Measurements from ENCODE around the gene DERL3.

The DERL3 gene

DNA sequence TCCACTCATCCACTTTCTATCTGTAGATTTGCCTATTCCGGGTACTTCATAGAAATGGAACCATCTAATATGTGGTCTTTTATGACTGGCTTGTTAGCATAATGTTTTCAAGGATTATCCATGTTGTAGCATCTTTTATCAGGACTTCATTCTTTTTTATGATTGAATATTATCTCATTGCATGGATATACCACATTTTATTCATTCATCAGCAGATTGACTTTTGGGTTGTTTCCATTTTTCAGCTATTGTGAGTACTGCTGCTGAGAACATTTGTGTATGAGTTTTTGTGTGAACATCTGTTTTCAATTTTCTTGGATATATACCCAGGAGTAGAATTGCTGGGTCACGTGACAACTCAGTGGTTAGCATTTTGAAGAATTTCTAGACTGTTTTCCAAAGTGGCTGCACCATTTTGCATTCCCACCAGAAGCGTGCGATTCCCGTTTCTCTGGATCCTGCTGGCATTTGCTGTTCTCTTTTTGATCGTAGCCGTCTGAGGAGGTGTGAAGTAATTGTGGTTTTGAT lies 8.9 kb downstream of the DERL3 start:
- DNase-seq, result no peak

GRCh38 chr22:23828800-23829680 lies 9.8 kb downstream of the DERL3 start:
- DNase-seq, result no peak

- DNase-seq, result no peak
These were observed 11.3 kb downstream of the DERL3 start for GRCh38 chr22:23827351-23827995.

DNA sequence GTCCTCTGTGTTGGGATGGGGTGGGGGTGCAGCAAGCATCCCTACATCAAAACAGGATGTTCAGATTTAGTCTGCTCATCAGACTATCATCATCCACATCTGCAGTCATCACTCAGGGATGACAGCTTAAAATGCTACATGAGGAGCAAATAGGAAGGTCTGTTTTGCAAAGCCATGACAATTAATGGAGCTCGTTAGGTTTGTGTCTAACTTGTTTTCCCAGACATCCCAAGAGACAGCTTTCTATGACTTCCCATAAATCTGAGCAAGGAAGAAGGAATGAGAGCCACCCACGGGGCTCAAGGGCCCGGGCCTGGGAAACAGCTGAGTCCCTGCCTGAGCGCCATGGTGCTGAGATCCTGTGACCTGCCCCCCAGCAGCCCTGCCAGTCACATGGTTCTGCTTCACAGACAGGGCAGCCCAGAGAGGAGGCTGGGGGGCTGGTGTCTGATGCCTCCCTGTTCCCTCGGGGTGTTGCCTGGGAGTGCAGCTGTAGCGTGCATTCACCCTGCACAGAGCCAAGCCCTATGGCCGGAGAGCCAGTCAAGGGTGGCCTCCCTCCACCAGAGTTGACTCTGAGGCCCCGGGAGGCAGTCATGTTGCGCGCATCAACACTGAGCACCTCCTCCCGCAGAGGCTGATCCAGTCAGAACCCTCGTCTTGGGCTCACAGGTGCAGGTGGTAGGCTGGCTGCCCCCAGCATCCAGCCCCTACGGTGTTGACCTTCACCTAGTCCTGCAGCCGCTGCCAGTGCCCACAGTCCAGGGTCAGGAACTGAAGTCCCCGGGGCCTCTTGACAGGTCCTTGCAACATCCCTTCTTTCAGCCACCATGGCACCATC lies 12.1 kb downstream of the DERL3 start:
- DNase-seq, result no peak

GRCh38 chr22:23825246-23825905 lies 13.4 kb downstream of the DERL3 start:
- no peak for DNase-seq

- no peak for DNase-seq
These were observed 14.1 kb downstream of the DERL3 start for GRCh38 chr22:23824476-23825245.

DNA sequence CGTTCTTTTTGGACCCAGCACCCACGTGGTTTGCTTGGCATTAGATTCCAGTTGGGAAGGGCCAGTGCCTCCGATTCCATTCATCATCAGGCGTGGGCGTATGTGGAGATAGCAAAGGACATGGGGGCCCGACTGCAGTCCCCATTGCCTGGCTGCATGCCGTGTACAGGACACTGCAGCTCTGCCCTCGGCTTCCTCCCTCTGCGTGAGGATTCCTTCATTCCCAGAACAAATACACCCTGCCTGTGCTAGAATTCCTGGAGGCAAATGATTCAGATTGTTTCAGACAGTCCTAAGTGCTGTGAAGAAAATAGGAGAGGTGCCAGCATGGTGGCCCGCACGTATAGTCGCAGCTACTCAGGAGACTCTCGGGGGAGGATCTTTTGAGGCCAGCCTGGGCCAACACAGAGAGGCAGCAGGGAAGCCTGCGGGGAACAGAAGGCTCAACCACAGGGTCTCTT lies 15.4 kb downstream of the DERL3 start:
- no peak for DNase-seq

GRCh38 chr22:23822101-23822671 lies 16.6 kb downstream of the DERL3 start:
- no peak for DNase-seq

- DNase-seq, result no peak
These were observed 18.0 kb downstream of the DERL3 start for GRCh38 chr22:23820748-23821211.

- DNase-seq, result no peak
These were observed 20.3 kb downstream of the DERL3 start for GRCh38 chr22:23818541-23818940.

DNA sequence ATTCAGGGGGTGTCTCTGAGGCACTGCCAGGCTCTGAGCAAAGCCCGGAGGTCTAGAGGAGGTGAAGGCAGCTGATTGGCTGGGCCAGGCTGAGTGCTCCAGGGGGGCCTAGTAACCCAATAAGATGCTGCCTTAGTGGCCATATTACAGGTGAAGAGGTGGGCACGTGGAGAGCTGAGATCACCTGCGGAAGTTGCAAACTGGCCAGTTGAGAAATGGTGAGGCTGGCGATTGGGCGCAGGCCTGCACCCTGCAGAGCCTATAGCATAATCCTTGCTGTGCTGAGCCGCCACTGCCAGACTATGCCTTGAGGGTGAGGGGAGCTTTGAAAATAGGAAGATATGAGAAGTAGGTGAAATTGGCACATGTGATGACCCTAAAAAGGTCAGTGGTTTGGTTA lies 21.7 kb downstream of the DERL3 start:
- DNase-seq, result no peak

DNA sequence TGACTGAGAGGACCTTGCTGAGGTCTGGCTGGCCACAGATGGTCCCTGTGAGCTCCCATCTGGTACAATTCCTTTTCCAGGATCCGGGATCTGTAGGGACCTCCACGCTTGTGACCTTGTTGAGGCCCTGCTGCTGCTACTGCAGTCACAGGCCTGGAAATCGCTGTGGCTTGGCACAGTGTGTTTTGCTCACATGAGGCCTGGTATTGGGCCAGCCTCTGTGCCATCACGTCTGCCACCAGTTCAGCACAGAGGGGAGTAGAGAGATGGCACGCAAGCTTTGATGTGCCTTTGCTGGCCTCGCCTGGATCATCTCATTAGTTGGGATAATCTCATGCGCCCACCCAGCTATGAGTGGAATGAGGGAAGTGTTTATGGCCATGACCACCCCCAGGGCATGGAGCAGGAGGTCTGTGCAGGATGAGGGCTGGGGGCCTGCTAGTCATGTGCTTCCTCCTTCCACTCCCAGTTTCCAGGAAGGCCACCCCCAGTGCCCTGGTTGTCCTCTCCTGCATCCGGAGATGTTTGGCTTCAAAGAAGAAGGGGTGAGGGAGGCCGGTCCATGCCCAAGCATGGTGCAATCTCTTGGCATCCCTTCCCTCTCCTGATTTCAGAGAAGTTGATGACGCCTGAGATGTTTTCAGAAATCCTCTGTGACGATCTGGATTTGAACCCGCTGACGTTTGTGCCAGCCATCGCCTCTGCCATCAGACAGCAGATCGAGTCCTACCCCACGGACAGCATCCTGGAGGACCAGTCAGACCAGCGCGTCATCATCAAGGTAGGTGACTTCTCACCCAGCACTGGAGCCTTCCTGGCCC lies 22.4 kb downstream of the DERL3 start:
- DNase-seq, result no peak

DNA sequence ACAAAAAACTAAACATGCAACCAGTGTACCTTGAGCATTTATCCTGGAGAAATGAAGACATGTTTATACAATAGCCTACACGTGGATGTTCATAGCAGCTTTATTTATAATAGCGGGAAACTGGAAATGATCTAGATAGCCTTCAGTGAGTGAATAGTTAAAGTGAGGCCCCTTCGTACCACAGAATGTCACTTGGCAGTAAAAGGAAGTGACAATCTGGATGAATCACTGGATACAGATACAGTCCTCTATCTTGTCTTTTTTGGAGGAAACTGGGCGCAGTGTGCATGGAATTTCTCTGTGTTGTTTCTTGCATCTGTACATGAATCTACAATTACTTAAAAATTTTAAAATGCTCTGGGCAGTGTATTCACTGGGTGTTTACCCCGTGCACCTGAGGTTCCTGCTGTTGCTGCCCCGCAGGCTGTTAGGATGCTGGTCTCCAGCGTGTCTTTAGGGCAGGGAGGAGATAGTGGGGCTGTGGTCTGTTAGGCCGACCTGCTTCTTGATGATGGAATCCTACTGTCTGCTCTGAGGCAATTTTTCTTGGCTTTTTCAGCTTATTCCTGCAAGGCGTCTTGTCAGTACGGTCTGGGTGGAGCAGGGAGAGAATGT lies 23.2 kb downstream of the DERL3 start:
- DNase-seq, result no peak

GRCh38 chr22:23812378-23812777 lies 26.4 kb downstream of the DERL3 start:
- no peak for DNase-seq

DNA sequence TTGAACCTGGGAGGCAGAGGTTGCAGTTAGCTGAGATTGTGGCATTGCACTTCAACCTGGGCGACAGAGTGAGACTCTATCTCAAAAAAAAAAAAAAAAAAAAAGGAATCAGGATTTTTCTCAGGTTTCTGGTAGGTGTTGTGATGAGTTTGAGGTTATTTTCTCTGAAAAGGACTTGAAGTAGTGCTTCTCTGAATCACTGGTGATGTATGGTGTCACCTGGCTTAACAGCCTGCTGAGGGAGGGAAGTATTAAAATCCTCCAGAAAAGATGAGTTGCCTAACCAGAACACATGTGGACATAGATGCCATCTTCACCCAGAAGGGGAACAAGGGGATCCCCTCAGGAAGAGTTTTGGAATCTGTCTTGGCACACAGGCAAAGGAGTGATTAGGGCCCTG lies 32.0 kb downstream of the DERL3 start:
- DNase-seq, result no peak

GRCh38 chr22:23804781-23805291 lies 34.0 kb downstream of the DERL3 start:
- no peak for DNase-seq

- no peak for DNase-seq
These were observed 35.6 kb downstream of the DERL3 start for GRCh38 chr22:23803001-23803819.

- no peak for DNase-seq
These were observed 36.9 kb downstream of the DERL3 start for GRCh38 chr22:23801886-23802377.
